ENCODE results near the gene IL17RC.
"Not testable (repeated sequence)": the region's sequence is repeated elsewhere in the genome, so short reads cannot be mapped to it uniquely, and the experiment has no call there.

Gene IL17RC

DNA sequence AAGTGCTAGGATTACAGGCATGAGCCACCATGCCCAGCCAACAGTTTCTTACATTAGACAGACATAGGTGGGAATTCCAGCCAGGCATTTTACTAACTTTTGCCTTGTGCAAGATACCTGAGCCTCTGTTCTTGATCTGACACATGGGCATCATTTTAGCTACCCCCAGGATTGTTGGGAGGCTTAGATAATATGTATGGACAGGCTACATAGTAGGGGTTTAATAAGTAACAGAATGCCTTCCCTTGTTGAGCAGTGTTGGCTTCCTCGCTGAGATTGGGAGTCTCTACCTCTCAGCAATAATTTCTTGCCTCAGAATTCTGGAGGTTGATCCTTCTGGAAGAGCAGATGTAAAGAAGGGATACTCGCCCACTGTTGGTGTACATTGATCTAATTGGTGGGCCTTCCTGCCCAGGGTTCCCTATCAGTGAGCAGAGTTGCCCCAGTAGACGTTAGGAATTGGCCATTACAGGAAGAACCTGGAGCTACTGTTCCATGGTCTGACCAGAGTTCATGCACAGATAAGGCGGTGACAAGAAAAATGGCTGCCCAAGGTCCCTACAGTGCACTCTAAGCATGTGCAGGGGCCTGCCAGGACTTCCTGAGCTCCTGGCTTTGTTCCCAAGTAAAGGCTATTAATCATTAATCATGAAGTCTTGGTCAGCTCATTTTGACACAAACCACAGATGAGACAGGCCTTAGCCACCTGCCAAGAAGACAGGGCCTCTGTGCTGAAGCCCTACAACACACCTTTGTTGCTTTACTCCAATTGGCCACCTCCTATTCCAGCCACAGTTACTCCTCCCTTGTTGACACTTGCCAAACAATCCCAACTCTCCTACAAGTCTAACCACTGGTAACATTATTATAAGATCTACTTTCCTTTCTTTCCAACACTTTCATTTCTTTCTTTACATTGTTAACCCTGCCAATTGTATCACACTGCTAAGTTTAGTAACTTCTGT is 19.2 kb upstream of the IL17RC start:
- DNase-seq (ENCODE audit: low spot score): no peak
- TF ChIP-seq, protein P1, sequence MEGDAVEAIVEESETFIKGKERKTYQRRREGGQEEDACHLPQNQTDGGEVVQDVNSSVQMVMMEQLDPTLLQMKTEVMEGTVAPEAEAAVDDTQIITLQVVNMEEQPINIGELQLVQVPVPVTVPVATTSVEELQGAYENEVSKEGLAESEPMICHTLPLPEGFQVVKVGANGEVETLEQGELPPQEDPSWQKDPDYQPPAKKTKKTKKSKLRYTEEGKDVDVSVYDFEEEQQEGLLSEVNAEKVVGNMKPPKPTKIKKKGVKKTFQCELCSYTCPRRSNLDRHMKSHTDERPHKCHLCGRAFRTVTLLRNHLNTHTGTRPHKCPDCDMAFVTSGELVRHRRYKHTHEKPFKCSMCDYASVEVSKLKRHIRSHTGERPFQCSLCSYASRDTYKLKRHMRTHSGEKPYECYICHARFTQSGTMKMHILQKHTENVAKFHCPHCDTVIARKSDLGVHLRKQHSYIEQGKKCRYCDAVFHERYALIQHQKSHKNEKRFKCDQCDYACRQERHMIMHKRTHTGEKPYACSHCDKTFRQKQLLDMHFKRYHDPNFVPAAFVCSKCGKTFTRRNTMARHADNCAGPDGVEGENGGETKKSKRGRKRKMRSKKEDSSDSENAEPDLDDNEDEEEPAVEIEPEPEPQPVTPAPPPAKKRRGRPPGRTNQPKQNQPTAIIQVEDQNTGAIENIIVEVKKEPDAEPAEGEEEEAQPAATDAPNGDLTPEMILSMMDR (IDR thresholded peaks at IDR 0.05; ENCODE audit: extremely low read depth, missing control alignments): no peak

DNA sequence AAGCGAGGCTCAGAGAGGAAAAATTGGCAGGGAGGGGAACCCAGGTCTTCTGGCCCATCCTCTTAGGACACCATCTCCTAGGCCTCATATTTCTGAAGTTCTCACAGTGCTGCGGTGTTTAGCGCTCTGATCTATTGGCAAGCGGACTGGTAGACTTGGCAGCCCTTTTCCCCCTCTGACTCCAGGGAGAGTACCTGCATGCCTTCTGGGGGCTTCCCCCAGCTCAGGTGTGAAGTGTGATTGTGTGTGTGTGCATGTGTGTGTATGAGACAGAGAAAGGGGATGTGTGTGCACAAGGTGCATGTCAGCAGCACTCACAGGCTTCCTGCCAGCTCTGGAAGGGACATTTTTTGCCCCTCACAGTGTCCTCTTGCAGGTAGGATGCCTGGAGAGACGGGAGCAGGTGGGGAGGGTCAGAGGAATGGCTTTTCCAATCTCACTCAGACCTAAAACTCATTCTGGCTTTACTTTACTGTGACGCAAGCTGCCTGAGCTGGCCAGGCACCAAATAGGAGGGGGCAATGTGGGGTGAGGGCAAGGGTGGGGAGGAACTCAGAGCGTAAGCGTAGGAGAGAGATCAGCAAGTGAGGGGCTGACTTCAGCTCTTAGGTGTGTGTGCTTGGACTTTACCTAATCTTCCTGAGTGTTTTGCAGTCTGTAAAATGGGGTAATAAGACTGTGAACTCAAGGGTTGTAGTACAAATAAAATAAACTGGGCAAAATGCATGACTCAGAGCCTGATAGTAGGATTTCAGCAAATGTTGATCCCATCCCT is 18.2 kb upstream of the IL17RC start:
- TF ChIP-seq, protein P1 (IDR thresholded peaks at IDR 0.05; ENCODE audit: extremely low read depth, missing control alignments): no peak
- no peak for DNase-seq (ENCODE audit: low spot score)

DNA sequence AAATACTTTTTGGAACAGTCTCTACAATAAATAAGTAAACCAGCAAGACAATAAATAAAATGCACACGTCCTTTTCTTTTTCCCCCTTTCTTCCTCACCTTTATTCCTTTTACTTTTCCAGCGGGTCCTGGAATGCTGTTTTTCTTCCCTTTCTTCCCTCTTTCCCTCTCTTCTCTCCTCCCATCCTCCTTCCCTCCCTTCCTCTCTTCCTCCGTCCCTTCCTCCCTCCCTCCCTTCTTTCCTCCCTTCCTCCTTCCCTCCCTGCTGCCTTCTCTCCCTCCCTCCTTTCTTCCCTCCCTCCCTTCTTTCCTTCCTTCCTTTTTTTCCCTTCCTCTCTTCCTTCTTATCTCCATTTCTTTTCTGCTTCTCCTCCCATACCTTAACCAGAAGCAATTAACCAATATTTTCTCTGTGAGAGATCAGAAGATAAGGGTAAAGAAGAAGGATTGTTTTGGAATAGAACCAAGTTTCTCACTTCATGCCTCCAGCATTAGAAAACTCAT is 17.6 kb upstream of the IL17RC start:
- TF ChIP-seq, protein P1 (IDR thresholded peaks at IDR 0.05; ENCODE audit: extremely low read depth, missing control alignments): no peak
- no peak for DNase-seq (ENCODE audit: low spot score)

DNA sequence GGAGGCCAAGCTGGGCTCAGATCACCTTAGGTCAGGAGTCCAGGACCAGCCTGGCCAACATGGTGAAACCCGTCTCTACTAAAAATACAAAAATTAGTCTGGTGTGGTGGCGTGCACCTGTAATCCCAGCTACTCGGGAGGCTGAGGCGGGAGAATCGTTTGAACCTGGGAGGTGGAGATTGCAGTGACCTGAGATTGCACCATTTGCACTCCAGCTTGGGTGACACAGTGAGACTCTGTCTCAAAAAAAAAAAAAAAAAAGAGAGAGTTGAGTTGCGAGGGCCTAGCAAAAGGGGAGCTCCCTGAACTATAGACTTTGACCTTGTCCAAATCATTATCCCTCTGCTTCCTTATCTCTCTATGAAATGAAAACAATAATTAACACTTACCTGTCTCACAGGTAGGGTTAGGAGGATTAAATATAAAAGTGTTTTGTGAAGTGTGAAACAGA is 15.9 kb upstream of the IL17RC start:
- DNase-seq (ENCODE audit: low spot score): not testable (repeated sequence)

DNA sequence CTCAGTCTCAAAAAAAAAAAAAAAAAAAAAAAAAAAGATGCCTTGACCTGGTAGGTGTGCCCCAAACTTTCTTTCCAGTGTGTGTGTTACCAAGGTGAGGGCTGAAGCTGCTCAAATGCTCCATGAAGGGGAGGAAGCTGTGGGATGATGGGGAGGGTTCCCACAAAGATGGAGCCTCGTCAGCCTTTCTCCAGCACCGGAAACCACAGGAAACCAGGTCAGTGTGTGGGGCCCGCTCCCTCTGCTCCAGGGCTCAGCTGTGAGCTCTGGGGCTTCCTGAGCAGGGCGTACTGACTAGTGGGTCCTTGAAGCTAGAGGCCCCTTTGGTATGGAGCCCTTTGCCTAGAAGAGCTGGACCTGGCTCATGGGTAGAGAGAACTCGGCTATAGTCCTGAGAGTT is 14.9 kb upstream of the IL17RC start:
- TF ChIP-seq, protein P1 (IDR thresholded peaks at IDR 0.05; ENCODE audit: extremely low read depth, missing control alignments): no peak
- no peak for DNase-seq (ENCODE audit: low spot score)

DNA sequence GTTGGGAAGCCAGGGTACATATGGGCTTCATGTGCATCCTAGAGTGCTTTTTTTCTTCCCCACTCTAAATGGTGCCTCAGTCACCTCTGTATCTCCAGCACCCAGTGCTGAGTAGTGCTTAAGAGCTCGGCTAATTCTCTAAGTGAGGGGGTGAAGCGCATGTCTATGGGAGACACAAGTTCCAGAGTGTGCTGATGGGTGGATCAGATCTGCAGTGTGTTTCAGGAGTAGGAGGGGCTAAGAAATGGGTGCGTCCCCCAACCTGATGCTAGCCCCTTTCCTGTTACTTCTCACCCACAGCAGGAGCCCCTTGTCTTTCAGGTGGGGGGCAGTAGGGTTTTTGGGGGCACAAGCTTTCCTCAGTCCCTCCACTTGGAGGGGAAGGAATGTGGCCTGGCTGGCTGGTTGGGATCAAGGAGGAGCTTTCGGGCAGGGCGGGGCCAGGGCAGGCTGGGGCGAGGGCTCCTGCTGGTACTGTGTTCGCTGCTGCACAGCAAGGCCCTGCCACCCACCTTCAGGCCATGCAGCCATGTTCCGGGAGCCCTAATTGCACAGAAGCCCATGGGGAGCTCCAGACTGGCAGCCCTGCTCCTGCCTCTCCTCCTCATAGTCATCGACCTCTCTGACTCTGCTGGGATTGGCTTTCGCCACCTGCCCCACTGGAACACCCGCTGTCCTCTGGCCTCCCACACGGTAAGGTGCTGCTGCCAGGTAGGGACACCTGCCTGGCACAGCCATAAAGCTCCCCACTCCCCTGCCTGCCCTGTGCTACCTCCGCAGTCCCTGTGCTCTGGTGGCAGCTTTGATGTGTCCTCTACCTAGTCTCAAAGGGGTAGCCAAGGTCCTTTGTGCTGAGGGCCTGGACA is 14.3 kb upstream of the IL17RC start, which contains the start of gene IL17RE:
Gene IL17RE, plus strand, starts transcription at position 477 of the 866 bp plus-strand sequence. Its CDS starts 85 bp downstream, at position 562.
- DNase-seq (ENCODE audit: low spot score): no peak
- TF ChIP-seq, protein P1 (IDR thresholded peaks at IDR 0.05; ENCODE audit: extremely low read depth, missing control alignments): no peak

DNA sequence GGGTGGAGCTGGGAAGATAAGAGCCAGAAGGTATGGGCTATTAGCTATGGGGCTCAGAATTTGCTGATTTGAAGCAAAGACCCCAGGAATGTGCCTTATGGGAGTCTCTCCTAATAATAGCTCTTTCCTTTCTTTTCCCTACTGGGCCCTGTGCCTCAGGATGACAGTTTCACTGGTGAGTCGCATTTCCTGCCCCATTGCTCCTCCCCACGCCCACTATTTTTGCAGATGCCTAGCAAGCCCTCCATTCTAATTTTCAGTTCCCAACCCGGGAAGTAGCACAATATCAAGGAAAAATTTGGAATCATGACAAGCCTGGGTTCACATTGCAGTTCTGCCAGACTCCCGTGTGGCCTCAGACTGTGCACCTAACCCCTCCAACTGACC is 13.7 kb upstream of the IL17RC start:
- TF ChIP-seq, protein P1 (IDR thresholded peaks at IDR 0.05; ENCODE audit: extremely low read depth, missing control alignments): no peak
- no peak for DNase-seq (ENCODE audit: low spot score)
